ENCODE measurements around the gene SHROOM2. TPM values are rescaled to one million over a fixed set of nuclear protein-coding genes. Genes with fewer than 3 reads are reported as not detected.

SHROOM2 gene
- total and polyA plus RNA-seq, 9 of the 15 experiments (the other 6 are each of a cell fraction or from before 2014, with no cell fraction given) = not detected

DNA sequence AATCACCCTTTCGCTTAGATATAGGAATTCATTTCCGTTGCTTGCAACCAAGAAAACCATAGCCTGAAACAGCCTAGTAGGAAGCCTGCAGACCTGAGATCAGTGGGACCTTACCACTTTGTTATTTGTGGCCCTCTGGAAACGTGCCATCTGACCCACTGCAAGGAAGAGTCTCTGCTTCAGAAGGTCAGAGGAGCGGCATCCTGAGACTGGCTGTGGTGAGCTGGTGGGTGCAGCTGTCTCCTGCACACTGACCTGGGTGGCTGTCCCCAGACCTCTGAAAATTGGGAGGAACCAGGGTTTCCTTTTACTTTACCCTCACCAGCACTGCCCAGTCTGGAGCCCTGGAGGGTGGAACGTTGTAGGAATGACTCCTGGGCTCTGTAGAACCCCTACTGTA, 18.2 kb downstream of the SHROOM2 start (continued):
- TF ChIP-seq, protein P1, sequence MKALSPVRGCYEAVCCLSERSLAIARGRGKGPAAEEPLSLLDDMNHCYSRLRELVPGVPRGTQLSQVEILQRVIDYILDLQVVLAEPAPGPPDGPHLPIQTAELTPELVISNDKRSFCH (CRISPR knock-in tag; IDR thresholded peaks at IDR 0.05) = no peak
- TF ChIP-seq, protein P1 (tag; IDR thresholded peaks at IDR 0.05) = no peak
- TF ChIP-seq, protein P2, sequence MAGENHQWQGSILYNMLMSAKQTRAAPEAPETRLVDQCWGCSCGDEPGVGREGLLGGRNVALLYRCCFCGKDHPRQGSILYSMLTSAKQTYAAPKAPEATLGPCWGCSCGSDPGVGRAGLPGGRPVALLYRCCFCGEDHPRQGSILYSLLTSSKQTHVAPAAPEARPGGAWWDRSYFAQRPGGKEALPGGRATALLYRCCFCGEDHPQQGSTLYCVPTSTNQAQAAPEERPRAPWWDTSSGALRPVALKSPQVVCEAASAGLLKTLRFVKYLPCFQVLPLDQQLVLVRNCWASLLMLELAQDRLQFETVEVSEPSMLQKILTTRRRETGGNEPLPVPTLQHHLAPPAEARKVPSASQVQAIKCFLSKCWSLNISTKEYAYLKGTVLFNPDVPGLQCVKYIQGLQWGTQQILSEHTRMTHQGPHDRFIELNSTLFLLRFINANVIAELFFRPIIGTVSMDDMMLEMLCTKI (IDR thresholded peaks at IDR 0.05; ENCODE audit: partially characterized antibody) = no peak

DNA sequence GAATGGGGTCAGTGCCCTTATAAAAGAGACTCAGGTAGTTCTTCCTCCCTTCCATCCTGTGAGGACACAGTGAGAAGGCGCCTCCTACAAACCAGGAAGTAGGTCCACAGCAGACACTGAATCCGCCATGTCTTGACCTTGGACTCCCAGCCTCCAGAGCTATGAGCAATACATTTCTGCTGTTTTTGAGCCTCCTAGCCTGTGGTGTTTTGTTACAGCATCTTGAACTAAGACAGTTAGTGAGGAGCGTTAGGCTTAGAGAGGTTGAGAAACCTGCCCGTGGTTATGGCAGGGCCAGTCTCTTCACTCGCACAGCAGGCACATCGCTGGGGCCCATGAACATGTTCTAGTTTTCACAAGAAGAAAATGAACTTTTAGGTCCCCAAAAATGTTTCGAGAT, 19.7 kb downstream of the SHROOM2 start:
- ATAC-seq (no peak), DNase-seq (ENCODE audit: extremely low read depth in 1 of 4, low spot score in 3 of 4) (no peak), FAIRE-seq (no peak)
- Histone ChIP-seq H4K20me1 (replicated peaks; ENCODE audit: control insufficient read depth, insufficient read depth, low read length) (no peaks in the 10 kb centered on the region), H3K79me2 (ENCODE audit: control insufficient read depth, insufficient read depth, low read length) (no peaks in the 10 kb centered on the region), H3K9me1 (ENCODE audit: control insufficient read depth, insufficient read depth, low read length) (no peaks in the 10 kb centered on the region), H3K27ac (ENCODE audit: extremely low read depth, low read depth, low read length) (no peak overlapping the region), H3K27me3 (ENCODE audit: control insufficient read depth in 2 of 2, insufficient read depth in 2 of 2, low read length in 2 of 2) (peaks cover 0 to 5% of the 10 kb centered on the region in 2 experiments; a peak in 1 of 5 replicates), H3K4me1 (replicated peaks in 1 of 2; ENCODE audit: control insufficient read depth in 2 of 2, insufficient read depth in 2 of 2, low read length in 2 of 2) (no peaks in the 10 kb centered on the region), H3K36me3 (ENCODE audit: control insufficient read depth, insufficient read depth, low read length) (no peaks in the 10 kb centered on the region), H2AFZ (ENCODE audit: low read depth, low read length) (no peak overlapping the region), H3K4me2 (ENCODE audit: insufficient read depth, low read length) (no peak overlapping the region), H3K9ac (ENCODE audit: insufficient read depth in 1 of 2, low read depth in 2 of 2, low read length in 2 of 2) (no peak overlapping the region), H3K4me3 (no peak overlapping the region), H3K9me3 (replicated peaks; ENCODE audit: control insufficient read depth, insufficient read depth, low read depth, low read length) (no peaks in the 10 kb centered on the region)
- POLR2A ChIA-PET = no interaction called here
- intact Hi-C loops (cut with micrococcal nuclease) (no loop called here), in situ Hi-C loops (cut with MboI) (no loop called here)
- no TSS peak for BruUV-seq (replicated peaks)
- no peak for TF ChIP-seq ZNF3 (CRISPR knock-in tag; IDR thresholded peaks at IDR 0.05)
- TF ChIP-seq, protein P3, sequence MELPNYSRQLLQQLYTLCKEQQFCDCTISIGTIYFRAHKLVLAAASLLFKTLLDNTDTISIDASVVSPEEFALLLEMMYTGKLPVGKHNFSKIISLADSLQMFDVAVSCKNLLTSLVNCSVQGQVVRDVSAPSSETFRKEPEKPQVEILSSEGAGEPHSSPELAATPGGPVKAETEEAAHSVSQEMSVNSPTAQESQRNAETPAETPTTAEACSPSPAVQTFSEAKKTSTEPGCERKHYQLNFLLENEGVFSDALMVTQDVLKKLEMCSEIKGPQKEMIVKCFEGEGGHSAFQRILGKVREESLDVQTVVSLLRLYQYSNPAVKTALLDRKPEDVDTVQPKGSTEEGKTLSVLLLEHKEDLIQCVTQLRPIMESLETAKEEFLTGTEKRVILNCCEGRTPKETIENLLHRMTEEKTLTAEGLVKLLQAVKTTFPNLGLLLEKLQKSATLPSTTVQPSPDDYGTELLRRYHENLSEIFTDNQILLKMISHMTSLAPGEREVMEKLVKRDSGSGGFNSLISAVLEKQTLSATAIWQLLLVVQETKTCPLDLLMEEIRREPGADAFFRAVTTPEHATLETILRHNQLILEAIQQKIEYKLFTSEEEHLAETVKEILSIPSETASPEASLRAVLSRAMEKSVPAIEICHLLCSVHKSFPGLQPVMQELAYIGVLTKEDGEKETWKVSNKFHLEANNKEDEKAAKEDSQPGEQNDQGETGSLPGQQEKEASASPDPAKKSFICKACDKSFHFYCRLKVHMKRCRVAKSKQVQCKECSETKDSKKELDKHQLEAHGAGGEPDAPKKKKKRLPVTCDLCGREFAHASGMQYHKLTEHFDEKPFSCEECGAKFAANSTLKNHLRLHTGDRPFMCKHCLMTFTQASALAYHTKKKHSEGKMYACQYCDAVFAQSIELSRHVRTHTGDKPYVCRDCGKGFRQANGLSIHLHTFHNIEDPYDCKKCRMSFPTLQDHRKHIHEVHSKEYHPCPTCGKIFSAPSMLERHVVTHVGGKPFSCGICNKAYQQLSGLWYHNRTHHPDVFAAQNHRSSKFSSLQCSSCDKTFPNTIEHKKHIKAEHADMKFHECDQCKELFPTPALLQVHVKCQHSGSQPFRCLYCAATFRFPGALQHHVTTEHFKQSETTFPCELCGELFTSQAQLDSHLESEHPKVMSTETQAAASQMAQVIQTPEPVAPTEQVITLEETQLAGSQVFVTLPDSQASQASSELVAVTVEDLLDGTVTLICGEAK (IDR thresholded peaks at IDR 0.05) = no peak
- TF ChIP-seq, protein P3 (CRISPR knock-in tag; IDR thresholded peaks at IDR 0.05) = no peak
- WGBS (ENCODE audit: insufficient coverage, low coverage, missing lambda C conversion rate) = 11% methylated on average over 4 of the region's 7 CpGs
- CTCF ChIA-PET (ENCODE audit: low intra/inter-chr PET ratio) = no interaction called here
